HG02943 (cell line): ENCODE measurements around the gene GNL3.
"Not testable (repeated sequence)": the region's sequence is repeated elsewhere in the genome, so short reads cannot be mapped to it uniquely, and the experiment has no call there.

Experiments
- ATAC-seq: cut with Tn5 transposase; IDR thresholded peaks from one replicate; pipeline ENCODE4 v1.9.1; 2021; ENCODE audit warnings: mild to moderate bottlenecking, low read depth, moderate library complexity; ENCODE audit not compliant: unreplicated experiment

Gene GNL3, protein sequence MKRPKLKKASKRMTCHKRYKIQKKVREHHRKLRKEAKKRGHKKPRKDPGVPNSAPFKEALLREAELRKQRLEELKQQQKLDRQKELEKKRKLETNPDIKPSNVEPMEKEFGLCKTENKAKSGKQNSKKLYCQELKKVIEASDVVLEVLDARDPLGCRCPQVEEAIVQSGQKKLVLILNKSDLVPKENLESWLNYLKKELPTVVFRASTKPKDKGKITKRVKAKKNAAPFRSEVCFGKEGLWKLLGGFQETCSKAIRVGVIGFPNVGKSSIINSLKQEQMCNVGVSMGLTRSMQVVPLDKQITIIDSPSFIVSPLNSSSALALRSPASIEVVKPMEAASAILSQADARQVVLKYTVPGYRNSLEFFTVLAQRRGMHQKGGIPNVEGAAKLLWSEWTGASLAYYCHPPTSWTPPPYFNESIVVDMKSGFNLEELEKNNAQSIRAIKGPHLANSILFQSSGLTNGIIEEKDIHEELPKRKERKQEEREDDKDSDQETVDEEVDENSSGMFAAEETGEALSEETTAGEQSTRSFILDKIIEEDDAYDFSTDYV

DNA sequence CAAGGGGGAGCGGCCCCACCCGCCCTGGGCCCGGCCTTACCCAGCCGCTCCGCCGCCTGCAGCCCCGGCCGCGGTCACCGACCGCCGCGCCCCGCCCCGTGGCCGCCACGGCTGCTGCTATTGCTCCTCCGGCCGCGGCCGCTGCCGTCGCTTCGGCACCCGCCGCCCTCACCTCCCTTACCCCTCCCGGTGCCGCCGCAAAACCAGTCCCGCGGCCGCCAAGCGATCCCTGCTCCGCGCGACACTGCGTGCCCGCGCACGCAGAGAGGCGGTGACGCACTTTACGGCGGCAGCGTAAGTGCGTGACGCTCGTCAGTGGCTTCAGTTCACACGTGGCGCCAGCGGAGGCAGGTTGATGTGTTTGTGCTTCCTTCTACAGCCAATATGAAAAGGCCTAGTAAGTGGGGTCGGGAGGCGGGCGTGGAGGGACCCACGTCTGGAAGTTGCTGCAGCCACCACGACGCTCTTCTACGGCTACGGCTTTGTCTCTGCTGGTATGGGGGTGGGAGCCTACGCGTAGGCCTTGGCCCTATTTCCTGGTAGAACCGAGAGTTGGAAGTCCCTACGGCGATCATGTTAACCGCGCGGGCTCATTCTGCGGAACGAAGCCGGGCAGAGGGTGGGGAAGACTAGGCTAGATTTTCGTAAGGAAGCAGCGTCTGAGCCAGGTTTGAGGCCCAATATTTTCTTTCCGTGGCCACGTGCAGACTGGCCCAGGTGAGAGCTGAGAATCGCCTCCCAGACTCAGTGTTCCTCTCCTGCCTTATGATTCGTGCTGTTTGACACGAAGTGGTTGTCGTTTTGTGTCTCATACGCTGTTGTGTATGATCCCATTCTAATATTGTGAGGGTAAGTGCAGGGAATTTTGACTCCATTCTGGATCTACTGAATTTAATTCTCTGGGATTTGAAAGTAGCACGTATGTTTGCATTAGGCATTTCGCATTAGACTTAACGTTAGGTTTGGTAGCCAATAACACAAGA lies at the start of gene GNL3, which contains the start of gene PBRM1:
GNL3 (plus strand) TSS at position 324 of the 983 bp plus-strand sequence; CDS start at position 385, 61 bp downstream.
PBRM1 (minus strand) TSS at position 205 of the 983 bp plus-strand sequence.
- ATAC-seq = peak; percentile 64

DNA sequence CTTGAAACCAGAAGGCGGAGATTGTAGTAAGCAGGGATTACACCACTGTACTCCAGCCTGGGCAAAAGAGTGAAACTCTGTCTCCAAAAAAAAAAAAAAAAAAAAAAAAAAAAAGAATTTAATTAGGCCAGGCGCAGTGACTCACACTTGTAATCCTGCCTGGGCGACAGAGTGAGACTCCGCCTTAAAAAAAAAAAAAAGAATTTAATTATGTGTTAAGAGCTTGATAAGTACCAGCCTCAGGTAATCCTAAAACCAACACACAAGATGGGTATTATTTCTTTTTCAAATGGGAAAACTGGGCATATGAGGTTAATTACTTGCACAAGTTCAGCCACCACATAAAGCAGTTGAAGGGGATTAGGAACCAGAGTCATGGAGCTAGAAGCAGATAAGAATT lies 49.2 kb upstream of the GNL3 start:
- ATAC-seq = no peak

- no peak for ATAC-seq
These were observed 40.3 kb upstream of the GNL3 start for GRCh38 chr3:52645549-52645948.

DNA sequence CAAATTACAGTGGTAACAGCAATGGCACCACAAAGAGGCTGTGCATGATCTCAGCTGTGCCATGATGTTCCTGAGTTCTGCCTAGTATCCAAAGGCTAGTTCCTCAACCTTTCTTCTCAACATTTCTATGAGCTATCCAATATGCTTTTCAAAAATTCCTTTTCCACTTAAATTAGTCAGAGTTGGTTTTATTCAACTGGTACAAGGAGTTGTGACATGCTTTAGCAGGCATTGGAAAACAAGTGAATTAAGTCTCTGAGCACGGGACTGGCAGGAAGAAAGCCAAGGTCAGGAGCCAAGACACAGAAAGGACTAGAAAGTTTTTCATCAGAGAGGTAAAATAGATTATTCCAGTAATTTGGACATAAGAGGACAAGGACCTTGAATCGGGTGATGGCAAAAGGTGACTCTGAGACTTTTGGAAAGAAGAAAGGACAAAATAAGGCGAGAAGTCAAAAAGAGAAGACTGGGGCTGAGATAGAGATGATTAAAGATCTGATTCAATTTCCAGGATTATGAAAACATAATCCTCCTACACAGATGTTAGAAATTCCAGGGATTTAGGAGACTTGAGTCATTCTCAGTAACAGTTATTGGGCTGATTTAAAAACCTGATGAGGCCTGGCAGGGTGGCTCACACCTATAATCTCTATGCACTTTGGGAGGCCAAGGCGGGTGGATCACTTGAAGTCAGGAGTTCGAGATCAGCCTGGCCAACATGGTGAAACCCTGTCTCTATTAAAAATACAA lies 36.2 kb upstream of the GNL3 start:
- ATAC-seq = no peak

DNA sequence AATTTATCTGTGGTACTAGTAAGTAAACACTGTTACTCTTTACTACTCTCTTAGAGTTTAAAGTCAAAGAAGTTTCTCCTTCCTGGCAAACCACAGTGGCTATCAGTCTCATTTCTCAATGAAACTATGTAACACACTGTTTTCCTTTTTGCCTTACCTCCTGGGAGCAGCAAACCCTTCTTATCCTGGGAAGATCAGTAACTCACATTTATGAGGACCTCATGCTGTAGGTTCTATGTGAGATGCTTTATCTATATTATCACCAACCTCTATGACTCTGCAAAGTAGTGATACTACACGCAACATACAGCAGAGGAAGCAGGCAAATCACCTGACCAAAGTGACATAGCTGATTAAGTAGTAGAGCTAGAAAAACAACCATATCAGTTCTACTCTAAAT lies 35.4 kb upstream of the GNL3 start:
- no peak for ATAC-seq

DNA sequence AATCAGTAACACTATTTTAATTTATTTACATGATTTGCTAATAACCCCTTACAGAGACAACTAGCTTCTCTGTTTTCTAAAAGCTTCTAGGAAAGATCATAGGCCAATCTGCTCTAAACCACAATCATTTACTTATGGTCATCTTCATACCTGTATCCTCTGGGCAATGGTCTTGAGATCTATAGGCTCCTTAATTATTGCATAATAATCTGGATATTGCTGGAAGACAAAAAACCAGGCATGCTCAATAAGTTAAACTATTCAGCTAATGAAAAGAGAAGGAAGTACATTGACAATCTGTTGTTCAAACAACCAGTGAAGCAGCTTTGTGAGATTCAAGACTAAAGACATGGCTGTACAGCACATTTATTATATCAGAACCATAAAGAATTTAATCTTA lies 34.2 kb upstream of the GNL3 start:
- ATAC-seq = no peak

DNA sequence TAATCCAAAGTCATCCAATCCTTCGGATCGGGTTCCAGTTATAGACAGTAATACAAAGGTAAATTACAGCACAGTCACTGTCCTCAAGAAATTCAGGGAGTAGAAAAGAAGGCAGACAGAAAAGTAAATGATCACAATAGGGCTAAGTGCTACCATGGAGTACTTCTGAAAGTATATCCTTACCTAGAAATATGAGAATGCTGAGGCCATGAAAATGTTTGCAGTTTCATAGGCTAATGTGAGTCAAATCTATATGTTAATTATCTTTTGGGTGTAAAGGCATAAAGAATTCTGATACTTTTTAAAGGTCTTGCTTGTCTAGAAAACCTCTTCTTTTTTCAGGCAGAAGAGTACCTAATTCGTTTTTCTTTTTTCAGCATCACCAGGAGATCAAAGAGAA lies 29.9 kb upstream of the GNL3 start:
- no peak for ATAC-seq

DNA sequence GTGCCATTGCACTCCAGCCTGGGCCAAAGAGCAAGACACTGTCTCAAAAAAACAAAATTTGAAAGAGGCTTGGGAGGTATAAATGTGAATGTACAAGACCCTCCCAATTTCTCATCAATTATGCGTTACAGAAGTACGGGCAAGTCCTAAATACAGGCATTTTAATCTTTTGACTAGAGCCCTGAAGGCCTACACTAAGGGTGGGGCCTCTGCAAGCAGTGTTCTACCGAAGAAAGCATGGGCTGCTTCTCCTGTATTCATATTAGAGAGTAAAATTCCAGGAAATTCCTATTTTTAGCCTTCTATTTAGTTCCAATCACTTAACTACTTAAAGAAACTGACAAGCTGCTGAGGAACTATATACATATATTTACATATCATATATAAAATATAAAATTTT lies 25.8 kb upstream of the GNL3 start:
- ATAC-seq = no peak

GRCh38 chr3:52663098-52663497 lies 22.7 kb upstream of the GNL3 start:
- ATAC-seq = no peak

DNA sequence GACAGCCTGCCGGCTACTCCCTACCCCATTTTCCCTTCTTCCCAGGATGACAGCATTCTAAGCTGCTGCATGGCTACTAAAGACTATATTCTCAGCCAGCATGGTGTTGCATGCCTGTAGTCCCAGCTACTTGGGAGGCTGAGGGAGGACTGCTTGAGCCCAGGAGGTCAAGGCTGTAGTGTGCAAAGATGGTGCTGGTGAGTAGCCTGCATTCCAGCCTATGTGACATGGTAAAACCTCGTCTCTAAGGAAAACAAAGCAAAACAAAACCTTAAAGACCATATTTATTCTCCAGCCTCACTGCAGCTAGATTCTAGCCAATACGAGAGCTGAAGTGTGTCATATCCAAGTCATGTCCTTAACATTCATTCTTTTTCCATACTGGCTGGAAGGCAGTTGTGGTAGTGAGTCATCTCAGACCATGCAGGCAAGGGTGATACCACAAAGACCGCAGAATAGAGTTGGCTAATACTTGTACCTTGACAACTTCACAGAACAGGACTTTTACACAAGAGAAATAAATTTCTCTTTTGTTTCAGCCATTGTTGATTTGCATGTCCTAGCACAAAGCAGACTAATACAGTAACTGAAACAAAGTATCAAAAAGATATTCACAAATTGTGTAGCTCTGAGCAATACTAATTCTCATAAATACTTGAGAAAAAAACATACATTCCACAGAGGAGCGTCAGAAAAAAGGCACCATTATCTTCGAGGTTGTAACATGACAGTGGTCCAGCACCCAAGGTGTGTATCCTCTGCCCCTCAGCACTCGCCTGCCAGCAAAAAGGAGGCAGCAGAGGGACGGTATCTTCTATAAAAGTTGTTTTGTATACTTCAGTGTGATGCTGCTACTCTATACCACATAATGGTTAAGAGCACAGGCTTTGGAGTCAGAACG lies 15.0 kb upstream of the GNL3 start:
- no peak for ATAC-seq

DNA sequence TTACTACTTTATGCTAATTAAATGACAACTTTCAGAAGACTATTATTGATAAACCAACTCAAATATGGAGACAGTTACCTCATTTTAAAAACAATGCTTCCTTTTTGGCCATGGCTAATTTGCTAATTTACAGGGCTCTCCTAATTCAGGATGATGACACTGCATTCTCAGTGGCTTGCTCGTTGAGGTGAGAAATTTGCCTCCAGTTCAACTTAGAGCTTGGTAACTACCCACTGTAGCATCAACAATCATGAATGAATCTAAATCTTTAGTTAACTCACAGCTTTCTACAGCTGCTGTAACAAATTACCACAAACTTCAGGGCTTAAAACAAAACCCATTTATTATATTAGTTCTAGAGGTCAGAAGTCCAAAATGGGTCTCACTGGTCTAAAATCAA lies 14.2 kb upstream of the GNL3 start:
- no peak for ATAC-seq

GRCh38 chr3:52676201-52676600 lies 9.6 kb upstream of the GNL3 start:
- not testable (repeated sequence) for ATAC-seq

DNA sequence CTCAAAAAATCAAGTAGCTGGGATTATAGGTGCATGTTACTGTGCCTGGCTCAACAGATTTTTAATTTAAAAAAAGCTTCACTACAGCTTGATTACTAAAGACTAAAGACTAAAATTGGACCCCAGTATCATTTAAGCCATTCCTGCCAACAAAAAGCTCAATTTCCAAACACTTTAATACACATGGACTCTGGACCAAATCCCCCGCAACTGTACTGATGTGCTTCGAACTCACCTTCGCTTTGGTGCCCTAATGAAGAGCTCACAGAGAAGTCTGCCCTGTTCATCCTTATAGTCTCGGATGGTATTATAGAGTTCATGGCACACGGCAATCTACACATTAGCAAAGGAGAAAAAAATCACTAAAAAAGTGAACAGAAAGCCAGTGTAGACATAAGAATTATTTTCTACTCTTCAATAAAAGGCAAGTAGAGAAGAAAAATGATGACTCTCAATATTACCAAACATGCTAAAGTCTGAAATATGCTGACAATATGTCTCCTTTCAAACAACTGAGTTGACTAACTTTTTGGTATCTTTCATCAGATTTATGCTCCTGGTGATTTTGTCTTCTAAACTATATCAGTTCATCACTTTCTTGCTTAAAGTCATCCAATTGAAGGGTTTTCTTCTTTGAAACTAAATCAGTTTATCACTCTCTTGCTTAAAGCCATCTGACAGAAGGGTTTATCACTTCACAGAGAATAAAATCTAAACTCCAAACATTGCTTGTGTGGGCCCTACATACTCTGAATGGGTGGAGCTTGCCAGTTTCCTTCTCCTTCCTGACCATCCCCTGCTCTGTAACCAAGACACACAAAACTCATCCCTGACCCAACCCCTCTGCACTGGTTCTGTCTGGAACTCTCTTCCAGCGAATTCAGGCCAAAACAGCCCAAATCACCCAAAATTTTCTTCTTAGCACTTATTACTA lies 7.3 kb upstream of the GNL3 start:
- no peak for ATAC-seq

DNA sequence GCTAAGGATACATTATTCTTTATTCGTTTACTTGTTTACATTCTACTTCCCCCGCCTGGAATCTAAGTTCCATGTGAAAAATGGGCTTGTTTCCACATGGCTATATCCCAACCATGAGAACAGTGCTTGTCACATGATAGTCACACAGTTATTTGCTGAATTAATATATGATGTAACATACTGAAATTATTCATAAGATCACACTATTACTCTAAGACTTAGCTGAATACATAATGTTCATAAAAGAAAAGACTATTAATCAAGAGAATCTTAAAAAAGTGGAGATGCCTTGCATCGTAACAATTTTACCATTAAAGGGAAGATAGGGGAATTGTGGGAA lies 6.7 kb upstream of the GNL3 start:
- ATAC-seq = no peak

- ATAC-seq = no peak
These were observed 6.0 kb upstream of the GNL3 start for GRCh38 chr3:52679811-52680210.

- no peak for ATAC-seq
These were observed 4.2 kb upstream of the GNL3 start for GRCh38 chr3:52681596-52681995.

DNA sequence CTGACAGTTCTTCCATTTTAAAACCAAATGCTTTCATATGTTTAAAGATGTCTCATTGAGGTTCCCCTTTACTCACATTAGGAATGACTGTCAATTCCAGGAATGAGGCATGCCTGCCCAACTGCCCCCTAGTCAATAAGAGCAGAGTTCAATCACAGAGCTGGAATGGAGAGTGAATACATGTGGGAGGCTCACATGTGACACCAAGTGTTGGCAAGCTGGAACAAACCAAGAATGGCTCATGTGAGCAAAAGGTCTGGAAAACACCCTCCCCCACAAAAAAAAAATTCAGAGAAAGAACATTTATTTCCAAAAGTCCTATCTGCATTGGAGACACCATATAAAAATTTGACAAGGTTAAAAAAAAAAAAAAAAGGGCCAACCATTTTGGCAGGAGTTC lies 3.8 kb upstream of the GNL3 start:
- no peak for ATAC-seq

DNA sequence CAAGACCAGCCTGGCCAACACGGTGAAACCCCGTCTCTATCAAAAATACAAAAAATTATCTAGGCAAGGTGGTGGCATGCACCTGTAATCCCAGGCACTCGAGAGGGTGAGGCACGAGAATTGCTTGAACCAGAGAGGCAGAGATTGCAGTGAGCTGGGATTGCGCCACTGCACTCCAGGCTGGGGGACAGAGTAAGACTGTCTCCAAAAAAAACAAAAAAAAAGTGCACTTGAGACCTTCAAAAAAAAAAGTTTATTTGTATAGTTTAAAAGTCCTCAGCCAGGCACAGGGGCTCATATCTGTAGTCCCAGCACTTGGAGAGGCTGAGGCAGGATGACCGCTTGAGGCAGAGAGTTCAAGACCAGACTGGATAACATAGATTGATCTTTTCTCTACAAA lies 2.2 kb upstream of the GNL3 start:
- no peak for ATAC-seq
